Thyroid gland (tissue), 4 donors: ENCODE data around the gene UBXN10.

Experiments used
- POLR2A ChIP-seq, 2 donors: fragments of 450-650 bp; IDR thresholded peaks; one replicate each; pipeline ENCODE4 v1.6.1; 2017; ENCODE audit warnings: antibody characterized with exemption in 2 of 2, mild to moderate bottlenecking in 2 of 2, moderate library complexity in 1 of 2
- TF ChIP-seq, protein P1 (sequence below), 6 experiments: fragments of 200-600 bp in 3 of 6; fragments of 450-650 bp in 3 of 6; sonication (generic) in 3 of 6; IDR thresholded peaks; one replicate each; pipeline ENCODE4 v1.5.1; 2016 to 2019; ENCODE audit warnings: antibody characterized with exemption in 6 of 6, mild to moderate bottlenecking in 2 of 6, inconsistent platforms in 1 of 6, moderate library complexity in 1 of 6

DNA sequence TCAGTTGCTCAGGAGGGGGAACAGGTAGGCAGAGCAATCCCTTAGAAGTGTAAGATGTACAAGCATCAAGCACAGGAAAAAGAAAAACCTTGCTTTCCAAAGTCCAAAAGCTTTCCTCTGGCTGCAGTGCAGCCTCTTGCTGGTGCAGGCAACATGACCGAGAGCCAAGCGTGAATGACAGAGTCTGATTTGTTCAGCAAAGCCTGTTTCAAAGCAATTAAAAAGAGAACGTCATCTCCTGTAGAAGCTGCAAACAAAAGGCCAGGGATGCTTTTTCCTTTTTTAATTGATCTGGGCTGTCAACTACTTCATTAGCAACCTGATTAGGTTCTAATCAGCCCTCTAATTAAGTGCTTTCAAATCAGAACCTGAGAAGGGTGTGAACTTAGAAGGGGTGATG, 38.6 kb downstream of the UBXN10 start:
- TF ChIP-seq POLR2A (IDR thresholded peaks at IDR 0.05) = no peak
- TF ChIP-seq, protein P1, sequence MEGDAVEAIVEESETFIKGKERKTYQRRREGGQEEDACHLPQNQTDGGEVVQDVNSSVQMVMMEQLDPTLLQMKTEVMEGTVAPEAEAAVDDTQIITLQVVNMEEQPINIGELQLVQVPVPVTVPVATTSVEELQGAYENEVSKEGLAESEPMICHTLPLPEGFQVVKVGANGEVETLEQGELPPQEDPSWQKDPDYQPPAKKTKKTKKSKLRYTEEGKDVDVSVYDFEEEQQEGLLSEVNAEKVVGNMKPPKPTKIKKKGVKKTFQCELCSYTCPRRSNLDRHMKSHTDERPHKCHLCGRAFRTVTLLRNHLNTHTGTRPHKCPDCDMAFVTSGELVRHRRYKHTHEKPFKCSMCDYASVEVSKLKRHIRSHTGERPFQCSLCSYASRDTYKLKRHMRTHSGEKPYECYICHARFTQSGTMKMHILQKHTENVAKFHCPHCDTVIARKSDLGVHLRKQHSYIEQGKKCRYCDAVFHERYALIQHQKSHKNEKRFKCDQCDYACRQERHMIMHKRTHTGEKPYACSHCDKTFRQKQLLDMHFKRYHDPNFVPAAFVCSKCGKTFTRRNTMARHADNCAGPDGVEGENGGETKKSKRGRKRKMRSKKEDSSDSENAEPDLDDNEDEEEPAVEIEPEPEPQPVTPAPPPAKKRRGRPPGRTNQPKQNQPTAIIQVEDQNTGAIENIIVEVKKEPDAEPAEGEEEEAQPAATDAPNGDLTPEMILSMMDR (IDR thresholded peaks at IDR 0.05) = no peak
